Measurements from ENCODE around the gene DLG2. TPM values are rescaled to one million over a fixed set of nuclear protein-coding genes. Genes with fewer than 3 reads are reported as not detected.

Gene DLG2
- total RNA-seq, 4 donors from 2014 or later, result 7.3 to 14.1 (median 11.1) TPM

- DNase-seq (ENCODE audit: extremely low spot score), result no peak
- H3K27ac ChIP-seq (replicated peaks in 1 of 4), result no peak overlapping the region
- no peaks in the 10 kb centered on the region for H3K9me3 ChIP-seq
- H3K4me3 ChIP-seq, result no peak overlapping the region
- no peaks in the 10 kb centered on the region for H3K4me1 ChIP-seq
- H3K36me3 ChIP-seq, result no peaks in the 10 kb centered on the region
- WGBS, result 93% methylated on average over 6 of the region's 6 CpGs
- intact Hi-C loops (cut with DNase I), result no loop called here
- TF ChIP-seq CTCF (IDR thresholded peaks at IDR 0.05), result no peak
- no peak for TF ChIP-seq EP300 (IDR thresholded peaks at IDR 0.05)
- no peak for TF ChIP-seq POLR2A (IDR thresholded peaks at IDR 0.05; ENCODE audit: low read depth)
- no peak for TF ChIP-seq POLR2AphosphoS5 (IDR thresholded peaks at IDR 0.05)
- H3K27me3 ChIP-seq, result no peaks in the 10 kb centered on the region
Observed at GRCh38 chr11:84390441-84391078, 1236.6 kb downstream of the DLG2 start.

- no peaks in the 10 kb centered on the region for H3K9me3 ChIP-seq
- H3K4me3 ChIP-seq, result no peak overlapping the region
- TF ChIP-seq CTCF (IDR thresholded peaks at IDR 0.05) (no peak), POLR2A (IDR thresholded peaks at IDR 0.05; ENCODE audit: low read depth) (no peak), EP300 (IDR thresholded peaks at IDR 0.05) (no peak)
- no peaks in the 10 kb centered on the region for H3K27me3 ChIP-seq
- H3K36me3 ChIP-seq, result no peaks in the 10 kb centered on the region
- no peak for DNase-seq (ENCODE audit: extremely low spot score)
- no peaks in the 10 kb centered on the region for H3K4me1 ChIP-seq
- intact Hi-C loops (cut with DNase I), result loop anchor here (5.0 kb wide), 1 partner anchor 128 kb away; no protein-coding TSS in a partner anchor
- H3K27ac ChIP-seq (replicated peaks in 1 of 4), result no peak overlapping the region
Observed at GRCh38 chr11:84389696-84390095, 1237.4 kb downstream of the DLG2 start.

GRCh38 chr11:84384731-84385130, 1242.4 kb downstream of the DLG2 start:
- no peak overlapping the region for H3K27ac ChIP-seq (replicated peaks in 1 of 4)
- H3K27me3 ChIP-seq, result no peaks in the 10 kb centered on the region
- TF ChIP-seq POLR2AphosphoS5 (IDR thresholded peaks at IDR 0.05) (no peak), CTCF (IDR thresholded peaks at IDR 0.05) (peak; percentile 67 to 85 (median 67))
- no peaks in the 10 kb centered on the region for H3K36me3 ChIP-seq
- intact Hi-C loops (cut with DNase I), result loop anchor here (5.0 kb wide), 1 partner anchor 133 kb away; no protein-coding TSS in a partner anchor
- no peak for DNase-seq (ENCODE audit: extremely low spot score)
- H3K4me1 ChIP-seq, result peaks cover 0 to 12% (median 7%) of the 10 kb centered on the region in 4 donors
- H3K9me3 ChIP-seq, result no peaks in the 10 kb centered on the region
- H3K4me3 ChIP-seq, result no peak overlapping the region

GRCh38 chr11:84383576-84383975, 1243.6 kb downstream of the DLG2 start:
- DNase-seq (ENCODE audit: extremely low spot score), result no peak
- no peaks in the 10 kb centered on the region for H3K9me3 ChIP-seq
- no peaks in the 10 kb centered on the region for H3K36me3 ChIP-seq
- intact Hi-C loops (cut with DNase I), result no loop called here
- H3K27me3 ChIP-seq, result no peaks in the 10 kb centered on the region
- WGBS, result 62% methylated on average over 2 of the region's 2 CpGs
- peaks cover 0 to 12% (median 7%) of the 10 kb centered on the region in 4 donors for H3K4me1 ChIP-seq
- no peak overlapping the region for H3K27ac ChIP-seq (replicated peaks in 1 of 4)
- H3K4me3 ChIP-seq, result no peak overlapping the region
- TF ChIP-seq EP300 (IDR thresholded peaks at IDR 0.05), result no peak
- TF ChIP-seq POLR2AphosphoS5 (IDR thresholded peaks at IDR 0.05), result no peak
- TF ChIP-seq POLR2A (IDR thresholded peaks at IDR 0.05; ENCODE audit: low read depth), result no peak
- TF ChIP-seq CTCF (IDR thresholded peaks at IDR 0.05), result no peak

GRCh38 chr11:84381666-84382065, 1245.5 kb downstream of the DLG2 start:
- H3K4me1 ChIP-seq, result peaks cover 0 to 12% (median 7%) of the 10 kb centered on the region in 4 donors
- no peaks in the 10 kb centered on the region for H3K9me3 ChIP-seq
- WGBS, result 68% methylated on average over 1 of the region's 1 CpG
- no peaks in the 10 kb centered on the region for H3K27me3 ChIP-seq
- no peak overlapping the region for H3K27ac ChIP-seq (replicated peaks in 1 of 4)
- no peak overlapping the region for H3K4me3 ChIP-seq
- intact Hi-C loops (cut with DNase I), result no loop called here
- no peaks in the 10 kb centered on the region for H3K36me3 ChIP-seq
- DNase-seq (ENCODE audit: extremely low spot score), result no peak
- no peak for TF ChIP-seq EP300 (IDR thresholded peaks at IDR 0.05)
- no peak for TF ChIP-seq CTCF (IDR thresholded peaks at IDR 0.05)
- no peak for TF ChIP-seq POLR2A (IDR thresholded peaks at IDR 0.05; ENCODE audit: low read depth)
- no peak for TF ChIP-seq POLR2AphosphoS5 (IDR thresholded peaks at IDR 0.05)
